NK-92 (cell line): ENCODE measurements around the gene OR6K2.
"Not testable (repeated sequence)": the region's sequence is repeated elsewhere in the genome, so short reads cannot be mapped to it uniquely, and the experiment has no call there.

ENCODE experiments used
- DNase-seq: peaks from one replicate; lab custom pipeline; 2025; ENCODE audit not compliant: unreplicated experiment; lab: John Stamatoyannopoulos, UW

Gene OR6K2

DNA sequence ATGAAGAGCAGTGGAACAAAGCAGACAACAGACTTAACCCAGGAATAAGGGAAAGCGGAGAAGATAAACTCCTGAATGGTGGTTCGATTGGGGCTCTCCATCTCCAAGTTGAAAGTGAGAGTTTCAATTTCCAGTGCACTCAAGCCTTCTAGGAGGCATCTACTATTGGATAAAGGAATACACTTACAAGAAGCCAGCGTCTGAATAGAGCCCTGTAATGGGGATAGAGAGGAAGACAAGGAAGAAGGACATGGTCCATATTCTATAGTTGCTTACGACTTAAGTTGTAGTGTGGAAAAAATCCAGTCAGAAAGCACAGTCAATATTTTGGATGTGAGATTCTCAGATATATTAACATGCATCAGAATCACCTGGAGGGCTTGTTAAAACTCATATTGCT lies at the start of gene OR6K2:
TSS of gene OR6K2 (minus strand) at position 101 of the 400 bp plus-strand sequence. CDS start at position 101, 0 bp downstream.
- no peak for DNase-seq

- no peak for DNase-seq
These were observed 35.4 kb upstream of the OR6K2 start for GRCh38 chr1:158735848-158736247.

DNA sequence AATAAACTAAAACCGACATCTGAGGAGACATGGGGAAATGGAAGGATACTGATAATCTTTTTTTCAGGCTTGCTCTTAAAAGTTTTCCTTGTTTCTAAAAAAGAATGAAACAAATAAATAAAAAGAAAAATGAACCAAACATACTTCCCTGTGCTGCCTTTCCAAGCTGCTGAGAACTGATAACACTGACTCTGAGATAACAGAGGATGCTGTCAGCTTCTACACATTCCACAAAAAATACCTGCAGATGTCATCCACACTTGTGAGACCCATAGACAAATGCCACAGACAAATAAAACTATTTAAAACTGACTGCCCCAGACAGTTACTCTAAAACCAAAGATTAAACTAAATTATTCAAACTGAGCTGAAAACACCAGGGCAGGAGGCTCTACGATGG lies 32.1 kb upstream of the OR6K2 start:
- no peak for DNase-seq

- no peak for DNase-seq
These were observed 31.3 kb upstream of the OR6K2 start for GRCh38 chr1:158731707-158732106.

- DNase-seq, result no peak
These were observed 30.0 kb upstream of the OR6K2 start for GRCh38 chr1:158730453-158730852.

DNA sequence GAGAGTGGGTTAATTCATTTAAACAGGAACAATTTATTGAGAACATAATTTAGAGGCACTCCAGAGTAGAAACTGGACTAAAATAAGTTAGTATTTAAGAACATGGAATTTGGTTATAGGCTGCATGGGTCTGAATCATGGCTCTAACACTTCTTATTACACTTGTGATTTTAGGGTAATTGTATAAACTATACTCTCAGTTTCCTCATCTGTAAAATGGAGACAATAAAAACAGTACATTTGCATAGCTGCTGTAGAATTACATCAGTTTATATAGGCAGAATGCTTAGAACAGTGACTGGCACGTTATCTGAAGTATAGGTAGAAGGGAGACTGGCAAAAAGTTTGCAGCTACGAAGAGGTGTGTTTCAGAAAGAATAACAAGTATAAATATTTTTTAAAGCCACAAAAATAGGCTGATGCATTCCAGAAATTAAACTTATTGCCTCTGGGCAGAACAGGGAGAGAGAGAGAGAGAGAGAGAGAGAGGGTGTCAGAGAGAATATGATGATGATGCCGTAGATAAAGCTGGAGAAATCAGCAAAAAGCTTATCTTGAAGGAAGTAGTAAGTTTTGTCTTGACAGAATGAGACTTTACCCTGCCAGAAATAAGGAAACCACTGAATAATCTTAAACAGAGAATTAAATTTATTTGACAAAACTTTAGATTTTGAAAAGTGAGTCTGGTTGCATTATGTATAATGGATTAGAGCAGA lies 28.2 kb upstream of the OR6K2 start:
- DNase-seq, result no peak

DNA sequence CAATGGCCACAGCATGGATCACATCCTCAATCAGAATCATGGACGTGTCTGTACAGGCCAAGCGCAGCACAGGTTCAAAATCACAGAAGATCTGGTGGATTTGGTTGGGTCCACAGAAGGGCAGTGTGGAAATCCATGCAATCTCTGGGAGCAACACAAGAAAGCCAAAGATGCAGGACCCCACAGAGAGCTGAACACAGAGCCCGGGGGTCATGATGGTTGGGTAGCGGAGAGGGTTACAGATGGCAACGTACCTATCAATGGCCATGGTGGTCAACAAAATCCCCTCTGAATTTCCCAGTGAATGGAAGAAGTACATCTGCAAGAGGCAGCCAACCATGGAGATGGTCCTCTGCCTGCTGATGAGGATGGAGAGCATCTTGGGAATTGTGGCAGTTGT lies 24.0 kb upstream of the OR6K2 start:
- no peak for DNase-seq

- DNase-seq, result no peak
These were observed 20.2 kb upstream of the OR6K2 start, which contains the start of gene OR6K3 for GRCh38 chr1:158720620-158721019. TSS of gene OR6K3 (minus strand) at chr1:158720720. CDS start at chr1:158718115, 2,605 bp downstream.

DNA sequence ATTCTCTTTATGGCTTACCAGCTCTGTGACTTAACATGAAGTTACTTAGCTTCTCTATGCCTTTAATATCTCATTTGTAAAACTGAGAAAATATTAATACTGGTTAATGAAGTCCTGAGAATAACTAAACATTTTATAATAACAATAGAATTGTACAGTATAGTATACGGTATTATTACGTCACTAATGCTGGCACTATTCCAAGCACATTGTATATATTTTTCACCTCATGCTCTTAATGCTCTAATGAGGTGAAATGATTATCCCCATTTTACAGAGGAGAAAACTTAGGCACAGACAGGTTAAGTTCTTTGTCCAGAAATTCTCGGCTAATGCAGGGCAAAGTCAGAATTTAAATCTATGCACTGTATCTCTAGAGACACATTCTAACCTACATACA lies 19.2 kb upstream of the OR6K2 start:
- DNase-seq, result no peak

DNA sequence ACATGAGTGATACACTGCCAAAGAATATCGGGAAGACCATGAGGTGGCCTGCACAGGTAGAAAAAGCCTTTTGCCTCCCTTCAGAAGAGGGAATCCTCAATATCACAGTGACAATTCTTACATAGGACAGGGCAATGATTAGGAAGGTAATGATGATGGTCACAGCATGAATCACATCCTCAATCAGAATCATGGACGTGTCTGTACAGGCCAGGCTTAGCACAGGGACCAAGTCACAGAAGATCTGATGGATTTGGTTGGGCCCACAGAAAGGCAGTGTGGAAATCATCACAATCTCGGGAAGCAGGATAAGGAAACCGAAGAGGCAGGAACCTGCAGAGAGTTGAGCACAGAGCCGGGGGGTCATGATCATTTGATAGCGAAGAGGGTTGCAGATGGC lies 16.9 kb upstream of the OR6K2 start:
- no peak for DNase-seq

DNA sequence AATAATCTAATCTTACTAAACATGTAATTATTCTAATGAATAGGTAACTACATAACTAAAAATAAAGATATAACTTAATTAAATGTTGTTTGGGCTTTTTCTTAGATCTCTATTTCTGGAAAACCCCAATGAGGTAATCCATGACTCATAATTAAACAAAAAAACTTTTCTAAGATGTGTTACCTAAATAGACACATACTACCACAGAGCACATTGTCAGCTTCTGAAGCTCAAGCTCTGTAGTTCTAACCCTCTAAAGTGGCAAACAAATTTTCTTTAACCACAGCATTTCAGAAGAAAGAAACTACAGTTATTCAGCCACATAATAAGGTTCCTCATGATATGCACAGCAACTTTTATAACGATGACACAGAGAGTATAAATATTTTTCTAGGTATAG lies 15.9 kb upstream of the OR6K2 start:
- no peak for DNase-seq

DNA sequence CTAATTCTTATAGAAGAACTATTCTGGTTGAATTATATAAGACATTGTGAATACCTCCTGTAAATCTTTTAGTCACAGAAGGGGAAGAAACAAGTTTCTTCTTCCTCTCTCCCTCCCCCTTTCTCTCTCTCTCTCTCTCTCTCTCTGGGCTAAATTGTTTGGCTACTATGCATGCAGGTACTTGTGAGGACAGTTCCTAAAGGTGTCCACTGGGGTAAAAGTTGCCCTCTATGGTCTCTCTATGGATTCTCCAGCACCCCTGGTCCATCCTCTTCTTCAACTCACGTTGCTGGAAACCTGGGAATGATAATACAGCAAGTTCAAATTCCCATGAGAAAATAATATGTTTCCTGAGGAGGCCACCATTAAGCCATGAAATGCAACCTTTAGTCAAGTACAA lies 14.3 kb upstream of the OR6K2 start:
- DNase-seq, result no peak

DNA sequence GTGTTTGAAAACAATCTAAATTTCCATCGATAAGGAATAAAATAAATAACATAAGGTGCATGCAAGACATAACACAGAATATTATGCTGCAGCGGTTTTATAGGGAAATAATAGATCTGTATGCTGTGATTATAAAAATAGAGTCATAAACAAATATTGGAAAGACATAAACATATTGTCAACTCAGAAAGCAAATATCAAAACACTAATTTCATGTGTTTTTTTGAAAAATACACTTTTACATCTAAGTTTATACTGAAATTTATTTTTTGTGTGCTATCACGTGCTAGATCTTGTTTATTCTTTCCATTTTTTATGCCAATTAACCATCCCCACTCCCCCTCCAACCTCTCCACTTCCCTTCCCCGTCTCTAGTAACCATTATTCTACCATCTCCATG lies 10.6 kb upstream of the OR6K2 start:
- no peak for DNase-seq

DNA sequence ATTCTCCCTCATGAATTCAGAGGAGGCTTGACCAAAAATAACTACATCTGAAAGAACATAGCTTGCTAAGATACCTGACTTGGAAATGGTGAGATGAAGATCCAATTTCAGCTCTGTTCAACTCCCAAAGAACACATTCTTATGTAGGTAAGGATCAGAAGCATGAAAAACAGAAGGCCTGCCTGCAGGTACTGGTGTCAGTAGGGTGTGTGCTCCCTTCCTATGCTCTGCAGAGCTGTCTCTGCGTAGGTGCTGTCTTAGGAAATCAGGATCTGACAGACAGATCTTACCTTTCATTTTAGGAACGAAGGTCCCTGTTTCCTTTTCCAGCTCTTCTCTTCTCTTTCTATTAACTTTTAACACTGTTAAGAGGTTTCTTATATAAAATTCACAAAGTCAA lies 5.6 kb upstream of the OR6K2 start:
- no peak for DNase-seq

DNA sequence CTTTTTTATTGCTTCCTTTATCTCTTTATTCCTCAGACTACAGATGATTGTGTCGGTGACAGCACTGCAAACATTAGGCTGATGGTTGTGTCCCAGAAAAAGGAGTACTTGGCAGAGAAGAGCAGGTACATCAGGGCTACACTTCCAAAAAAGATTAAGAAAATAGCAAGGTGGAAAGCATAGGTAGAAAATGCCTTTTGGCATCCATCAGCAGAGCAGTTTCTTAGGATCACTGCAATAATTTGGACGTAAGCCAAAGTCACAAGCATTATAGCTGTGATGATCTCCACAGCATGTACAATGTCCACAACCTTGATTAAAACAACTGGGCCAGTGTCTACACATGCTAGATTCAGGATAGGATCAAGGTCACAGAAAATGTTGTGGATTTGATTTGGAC lies 5.9 kb downstream of the OR6K2 start:
- DNase-seq, result no peak

- DNase-seq, result no peak
These were observed 8.1 kb downstream of the OR6K2 start for GRCh38 chr1:158692356-158692755.

DNA sequence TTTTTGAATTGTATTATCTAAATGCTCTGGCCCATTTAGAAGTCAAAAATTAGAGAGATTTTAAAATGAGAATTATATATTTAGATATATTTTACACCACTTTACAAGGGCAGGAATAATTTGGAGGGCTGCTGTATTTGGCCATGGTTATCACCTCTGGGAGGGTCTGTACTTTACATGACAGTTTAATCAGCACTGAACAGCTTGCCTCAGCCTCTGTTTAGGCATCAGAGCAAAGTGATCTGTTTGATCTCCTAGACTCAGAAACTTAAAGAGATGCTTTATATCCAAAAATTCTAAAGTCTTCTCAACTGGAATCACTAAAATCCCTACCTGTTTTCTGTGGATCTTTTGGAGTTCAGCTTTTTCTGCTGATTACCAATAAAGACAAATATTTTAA lies 8.5 kb downstream of the OR6K2 start:
- DNase-seq, result no peak

GRCh38 chr1:158691149-158691548 lies 9.3 kb downstream of the OR6K2 start:
- not testable (repeated sequence) for DNase-seq

- no peak for DNase-seq
These were observed 10.6 kb downstream of the OR6K2 start for GRCh38 chr1:158689875-158690274.

GRCh38 chr1:158689110-158689509 lies 11.3 kb downstream of the OR6K2 start:
- DNase-seq, result no peak

- not testable (repeated sequence) for DNase-seq
These were observed 12.1 kb downstream of the OR6K2 start for GRCh38 chr1:158688343-158688742.

- DNase-seq, result no peak
These were observed 13.4 kb downstream of the OR6K2 start for GRCh38 chr1:158687037-158687436.
